D721Med (cell line): ENCODE measurements around the gene MAP4K4.

Experiments used
- DNase-seq: peaks from one replicate; pipeline ENCODE4 v3.0.0; 2011; ENCODE audit warnings: low spot score; ENCODE audit not compliant: insufficient read length
- FAIRE-seq: peaks from 2 replicates; lab custom pipeline; 2011; peaks lifted over from hg19 to GRCh38; lab: Jason Lieb, UNC
- CTCF ChIP-seq: IDR thresholded peaks from 2 replicates; pipeline ENCODE4 v1.5.1; 2012; ENCODE audit warnings: mild to moderate bottlenecking, control low read depth; ENCODE audit not compliant: insufficient read depth; ENCODE audit errors: missing control alignments

The MAP4K4 gene

DNA sequence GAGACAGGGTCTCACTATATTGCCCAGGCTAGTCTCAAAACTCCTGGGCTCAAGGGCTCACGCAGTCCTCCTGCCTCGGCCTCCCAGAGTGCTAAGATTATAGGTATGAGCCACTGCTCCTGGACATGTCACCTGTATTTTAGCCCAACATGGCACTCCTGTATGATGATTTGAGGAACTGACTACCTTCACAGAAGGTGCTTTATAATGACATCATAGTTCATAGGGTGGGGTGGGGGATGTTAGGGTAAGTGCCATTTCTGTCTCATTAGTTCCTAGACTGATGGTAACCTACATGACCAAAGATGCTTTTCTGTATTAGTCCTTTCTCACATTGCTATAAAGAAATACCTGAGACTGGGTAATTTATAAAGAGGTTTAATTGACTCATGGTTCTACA, 109.7 kb downstream of the MAP4K4 start:
- DNase-seq, result no peak
- FAIRE-seq, result no peak
- no peak for TF ChIP-seq CTCF

DNA sequence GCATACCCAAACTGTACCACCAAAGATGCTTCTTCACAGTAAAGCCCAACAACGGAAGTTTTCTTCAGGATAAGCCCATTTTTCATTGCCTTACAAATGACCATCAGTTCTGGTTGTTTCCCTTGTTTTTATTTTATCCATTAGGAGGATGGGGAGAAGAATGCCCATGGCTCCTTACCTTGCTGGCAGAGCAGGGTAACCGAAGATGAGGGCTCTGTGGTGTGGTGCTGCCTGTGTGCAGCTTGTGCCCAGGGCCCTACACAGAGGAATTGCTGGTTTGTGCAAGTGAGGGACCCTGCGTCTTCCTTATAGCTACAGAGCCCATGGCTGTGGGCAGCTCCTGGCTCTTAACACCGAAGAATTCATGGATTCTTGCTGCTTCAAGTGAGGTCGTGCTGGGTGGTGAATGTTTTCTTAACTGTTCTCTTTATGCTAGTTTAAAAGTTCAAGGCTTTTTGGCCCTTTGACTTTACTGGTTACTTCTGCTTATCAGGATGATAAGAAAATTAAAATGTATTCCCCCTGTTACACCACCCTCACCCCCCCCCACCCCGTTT, 110.6 kb downstream of the MAP4K4 start:
- DNase-seq (no peak), FAIRE-seq (no peak)
- no peak for TF ChIP-seq CTCF

GRCh38 chr2:101809698-101810097, 112.2 kb downstream of the MAP4K4 start:
- no peak for TF ChIP-seq CTCF
- DNase-seq, result no peak
- no peak for FAIRE-seq

GRCh38 chr2:101811226-101812015, 113.9 kb downstream of the MAP4K4 start:
- no peak for TF ChIP-seq CTCF
- DNase-seq (no peak), FAIRE-seq (no peak)

DNA sequence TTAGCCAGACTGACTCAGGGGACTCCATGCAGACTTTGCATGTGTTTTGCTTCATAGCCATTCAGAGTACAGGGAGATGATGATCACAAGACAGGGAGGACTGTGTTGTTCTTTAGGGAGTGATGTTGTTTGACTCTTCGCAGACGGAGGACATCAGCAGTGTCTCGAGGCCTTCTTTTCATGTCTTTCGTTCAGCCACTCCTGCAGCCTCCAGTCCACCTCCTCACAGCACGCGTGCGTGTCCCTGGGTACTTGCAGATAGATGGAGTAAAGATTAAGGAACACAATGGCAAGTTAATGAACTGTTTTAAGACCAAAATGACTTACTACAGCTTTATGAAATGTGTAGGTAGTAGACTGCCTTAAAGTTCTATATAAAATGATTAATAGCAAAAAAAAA, 114.7 kb downstream of the MAP4K4 start:
- no peak for FAIRE-seq
- TF ChIP-seq CTCF, result no peak

GRCh38 chr2:101814752-101815151, 117.2 kb downstream of the MAP4K4 start:
- FAIRE-seq, result no peak
- DNase-seq, result no peak
- TF ChIP-seq CTCF, result no peak

More for the DNA sequence above, 114.7 kb downstream of the MAP4K4 start:
- DNase-seq, result no peak

- no peak for TF ChIP-seq CTCF
- FAIRE-seq (no peak), DNase-seq (no peak)
These were observed 117.6 kb downstream of the MAP4K4 start for GRCh38 chr2:101815154-101815553.
